Measurements from ENCODE around the gene NME5. TPM values are rescaled to one million over a fixed set of nuclear protein-coding genes. Genes with fewer than 3 reads are reported as not detected.

The NME5 gene
- total and polyA plus RNA-seq, 2 of the 8 experiments (the other 6 are each of a cell fraction or from before 2014, with no cell fraction given) = 0.48 to 0.89 TPM

- CTCF ChIA-PET (ENCODE audit: partially characterized antibody) = interaction anchor here (0.6 to 8.4 kb wide), 4 partner anchors 9 to 92 kb away, joined by 3 to 288 read pairs (median 6); partner anchors contain the start of gene WNT8A
- no peak overlapping the region for H3K4ac ChIP-seq (replicated peaks; ENCODE audit: insufficient read length, low read depth, low read length)
- H3K27me3 ChIP-seq (replicated peaks in 1 of 4; ENCODE audit: control insufficient read depth in 3 of 4, extremely low read depth in 1 of 4, insufficient read depth in 3 of 4, low read length in 3 of 4) = no peaks in the 10 kb centered on the region
- H3K4me3 ChIP-seq (ENCODE audit: extremely low read depth in 1 of 4, insufficient read depth in 2 of 4, low read depth in 3 of 4, low read length in 4 of 4) = no peak overlapping the region
- POLR2A ChIA-PET (ENCODE audit: partially characterized antibody) = no interaction called here
- 86% methylated on average over 5 of the region's 5 CpGs; no CpG with 5 or more reads in 1 of the 2 experiments for WGBS, 2 experiments (ENCODE audit: extremely low coverage in 1 of 2, insufficient coverage in 1 of 2, insufficient read length in 1 of 2, insufficient replicate concordance in 2 of 2, low coverage in 1 of 2, low lambda C conversion rate in 2 of 2, missing lambda C conversion rate in 1 of 2)
- no peak overlapping the region for H3K4me2 ChIP-seq (ENCODE audit: insufficient read depth in 1 of 2, low read depth in 2 of 2, low read length in 2 of 2)
- no peak overlapping the region for H3K23ac ChIP-seq (ENCODE audit: insufficient read length)
- no peaks in the 10 kb centered on the region; a peak in 1 of 7 replicates for H3K4me1 ChIP-seq (replicated peaks in 1 of 4; ENCODE audit: control insufficient read depth in 3 of 4, insufficient read depth in 4 of 4, low read length in 3 of 4)
- no peak overlapping the region for H3K18ac ChIP-seq (ENCODE audit: extremely low read depth, low read length)
- H4K8ac ChIP-seq (ENCODE audit: extremely low read depth, insufficient read depth, low read length) = no peak overlapping the region
- no peaks in the 10 kb centered on the region for H3K23me2 ChIP-seq (ENCODE audit: low read depth, low read length)
- no peak overlapping the region for H2BK12ac ChIP-seq (ENCODE audit: low read depth, low read length)
- no peaks in the 10 kb centered on the region for H3K36me3 ChIP-seq (ENCODE audit: control insufficient read depth in 2 of 4, insufficient read depth in 4 of 4, low read length in 3 of 4)
- no peak overlapping the region for H2AFZ ChIP-seq (ENCODE audit: low read length)
- no peaks in the 10 kb centered on the region for H3K9me3 ChIP-seq (ENCODE audit: insufficient read depth in 2 of 2, low read depth in 1 of 2, low read length in 1 of 2)
- H2AK5ac ChIP-seq (ENCODE audit: low read depth, low read length) = no peak overlapping the region
- H3K79me2 ChIP-seq (ENCODE audit: control insufficient read depth in 1 of 2, insufficient read depth in 2 of 2, low read length in 2 of 2) = no peaks in the 10 kb centered on the region
- H3K79me1 ChIP-seq (ENCODE audit: low read depth, low read length) = no peaks in the 10 kb centered on the region
- no peak overlapping the region for H2BK15ac ChIP-seq (ENCODE audit: low read length)
- no peak overlapping the region for H3K9ac ChIP-seq (replicated peaks in 1 of 4; ENCODE audit: extremely low read depth in 1 of 4, low read depth in 3 of 4, low read length in 3 of 4)
- no peak overlapping the region for H4K91ac ChIP-seq (replicated peaks; ENCODE audit: insufficient read length, low read length)
- DNase-seq (ENCODE audit: low read depth in 1 of 2, low spot score in 2 of 2) (no peak), FAIRE-seq (no peak)
- H2BK120ac ChIP-seq (replicated peaks; ENCODE audit: low read depth, low read length) = no peak overlapping the region
- no peak overlapping the region for H3K56ac ChIP-seq (replicated peaks; ENCODE audit: insufficient read length, low read depth, low read length)
- H3K27ac ChIP-seq (ENCODE audit: low read depth, low read length) = no peak overlapping the region
- H4K20me1 ChIP-seq (replicated peaks in 1 of 2; ENCODE audit: control insufficient read depth in 1 of 2, insufficient read depth in 2 of 2, low read length in 2 of 2) = no peaks in the 10 kb centered on the region
- H2BK5ac ChIP-seq (ENCODE audit: low read depth, low read length) = no peak overlapping the region
- H2BK20ac ChIP-seq (ENCODE audit: low read length) = no peak overlapping the region
- H3K14ac ChIP-seq (ENCODE audit: insufficient read length) = no peak overlapping the region
- no peak overlapping the region for H4K5ac ChIP-seq (ENCODE audit: insufficient read length, low read depth, low read length)
- no peak for TF ChIP-seq TAF7 (optimal IDR thresholded peaks at IDR 0.05; ENCODE audit: borderline replicate concordance, low read depth, low read length)
- TF ChIP-seq MAX (IDR thresholded peaks at IDR 0.05) = no peak
- TF ChIP-seq KDM5A (IDR thresholded peaks at IDR 0.05; ENCODE audit: low read length) = no peak
- TF ChIP-seq, protein P1, sequence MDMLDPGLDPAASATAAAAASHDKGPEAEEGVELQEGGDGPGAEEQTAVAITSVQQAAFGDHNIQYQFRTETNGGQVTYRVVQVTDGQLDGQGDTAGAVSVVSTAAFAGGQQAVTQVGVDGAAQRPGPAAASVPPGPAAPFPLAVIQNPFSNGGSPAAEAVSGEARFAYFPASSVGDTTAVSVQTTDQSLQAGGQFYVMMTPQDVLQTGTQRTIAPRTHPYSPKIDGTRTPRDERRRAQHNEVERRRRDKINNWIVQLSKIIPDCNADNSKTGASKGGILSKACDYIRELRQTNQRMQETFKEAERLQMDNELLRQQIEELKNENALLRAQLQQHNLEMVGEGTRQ (IDR thresholded peaks at IDR 0.05; ENCODE audit: low read length) = no peak
- no peak for TF ChIP-seq TAF1 (IDR thresholded peaks at IDR 0.05; ENCODE audit: low read depth, low read length)
- no peak for TF ChIP-seq JUN (IDR thresholded peaks at IDR 0.05; ENCODE audit: low read depth, low read length)
Observed at GRCh38 chr5:138128334-138128733, 10.9 kb downstream of the NME5 start.

Data from H1 (cell line).